HEK293 (cell line): ENCODE results near the gene PFDN1.

Experiments
- CTCF ChIP-seq: fragments of 450-650 bp; formaldehyde crosslinking; IDR thresholded peaks from 2 replicates; pipeline ENCODE4 v1.5.1; 2016; ENCODE audit warnings: missing biosample characterization, missing genetic modification characterization
- KLF10 ChIP-seq: fragments of 450-650 bp; IDR thresholded peaks from 2 replicates; pipeline ENCODE4 v1.5.1; 2018; ENCODE audit warnings: missing biosample characterization, mild to moderate bottlenecking, missing genetic modification characterization
- ZBTB48 ChIP-seq: fragments of 450-650 bp; formaldehyde crosslinking; IDR thresholded peaks from 2 replicates; pipeline ENCODE4 v1.5.1; 2016; ENCODE audit warnings: missing biosample characterization, missing genetic modification characterization
- ZNF311 ChIP-seq: fragments of 450-650 bp; formaldehyde crosslinking; IDR thresholded peaks from 2 replicates; pipeline ENCODE4 v1.5.1; 2017; ENCODE audit warnings: missing biosample characterization, missing genetic modification characterization, borderline replicate concordance
- ZNF37A ChIP-seq: fragments of 450-650 bp; IDR thresholded peaks from 2 replicates; pipeline ENCODE4 v1.5.1; 2018; ENCODE audit warnings: missing biosample characterization, missing genetic modification characterization
- ZNF391 ChIP-seq: fragments of 450-650 bp; formaldehyde crosslinking; IDR thresholded peaks from 2 replicates; pipeline ENCODE4 v1.5.1; 2016; ENCODE audit warnings: low read depth, missing biosample characterization, missing genetic modification characterization, borderline replicate concordance
- ZNF423 ChIP-seq: fragments of 450-650 bp; formaldehyde crosslinking; IDR thresholded peaks from 2 replicates; pipeline ENCODE4 v1.5.1; 2016; ENCODE audit warnings: missing biosample characterization, missing genetic modification characterization
- TF ChIP-seq, protein P1 (sequence below): fragments of 450-650 bp; formaldehyde crosslinking; IDR thresholded peaks from 2 replicates; pipeline ENCODE4 v1.5.1; 2016; ENCODE audit warnings: missing biosample characterization, missing genetic modification characterization, low read depth

GRCh38 chr5:140202078-140202477 is 100.8 kb downstream of the PFDN1 start:
- TF ChIP-seq, protein P1, sequence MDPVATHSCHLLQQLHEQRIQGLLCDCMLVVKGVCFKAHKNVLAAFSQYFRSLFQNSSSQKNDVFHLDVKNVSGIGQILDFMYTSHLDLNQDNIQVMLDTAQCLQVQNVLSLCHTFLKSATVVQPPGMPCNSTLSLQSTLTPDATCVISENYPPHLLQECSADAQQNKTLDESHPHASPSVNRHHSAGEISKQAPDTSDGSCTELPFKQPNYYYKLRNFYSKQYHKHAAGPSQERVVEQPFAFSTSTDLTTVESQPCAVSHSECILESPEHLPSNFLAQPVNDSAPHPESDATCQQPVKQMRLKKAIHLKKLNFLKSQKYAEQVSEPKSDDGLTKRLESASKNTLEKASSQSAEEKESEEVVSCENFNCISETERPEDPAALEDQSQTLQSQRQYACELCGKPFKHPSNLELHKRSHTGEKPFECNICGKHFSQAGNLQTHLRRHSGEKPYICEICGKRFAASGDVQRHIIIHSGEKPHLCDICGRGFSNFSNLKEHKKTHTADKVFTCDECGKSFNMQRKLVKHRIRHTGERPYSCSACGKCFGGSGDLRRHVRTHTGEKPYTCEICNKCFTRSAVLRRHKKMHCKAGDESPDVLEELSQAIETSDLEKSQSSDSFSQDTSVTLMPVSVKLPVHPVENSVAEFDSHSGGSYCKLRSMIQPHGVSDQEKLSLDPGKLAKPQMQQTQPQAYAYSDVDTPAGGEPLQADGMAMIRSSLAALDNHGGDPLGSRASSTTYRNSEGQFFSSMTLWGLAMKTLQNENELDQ (tag by site-specific recombination), result no peak
- TF ChIP-seq KLF10 (tag by site-specific recombination) (no peak), ZNF423 (tag by site-specific recombination) (no peak), ZNF391 (no peak), ZNF311 (tag by site-specific recombination) (no peak), ZNF37A (no peak), ZBTB48 (tag by site-specific recombination) (no peak), CTCF (tag by site-specific recombination) (no peak)
